Measurements from ENCODE around the gene PEDS1.

PEDS1 gene

GRCh38 chr20:50128520-50128905 is 25.0 kb downstream of the PEDS1 start:
- Mint-ChIP-seq H3K36me3 (ENCODE audit: insufficient read depth) (peaks cover 62% of the 10 kb centered on the region), H3K4me1 (ENCODE audit: low read depth in 2 of 2) (peaks cover 6 to 10% of the 10 kb centered on the region in 2 donors)

GRCh38 chr20:50127587-50128519 is 25.7 kb downstream of the PEDS1 start:
- H3K9me3 Mint-ChIP-seq, result no peaks in the 10 kb centered on the region
- peak overlapping the region; percentile 59 to 62 for H3K27ac Mint-ChIP-seq
- no peaks in the 10 kb centered on the region for H3K27me3 Mint-ChIP-seq
- peaks cover 60% of the 10 kb centered on the region for H3K36me3 Mint-ChIP-seq (ENCODE audit: insufficient read depth)
- ATAC-seq (replicated peaks), result no peak
- H3K4me1 Mint-ChIP-seq (ENCODE audit: low read depth in 2 of 2), result peaks cover 6 to 10% of the 10 kb centered on the region in 2 donors
- DNase-seq, result no peak
- H3K4me3 Mint-ChIP-seq, result no peak overlapping the region

More at GRCh38 chr20:50128520-50128905, 25.0 kb downstream of the PEDS1 start:
- peak overlapping the region in 1 of 2 donors; percentile 59 for H3K27ac Mint-ChIP-seq
- ATAC-seq (replicated peaks), result no peak
- no peaks in the 10 kb centered on the region for H3K27me3 Mint-ChIP-seq
- no peak overlapping the region for H3K4me3 Mint-ChIP-seq
- DNase-seq, result no peak
- H3K9me3 Mint-ChIP-seq, result no peaks in the 10 kb centered on the region

- ATAC-seq (replicated peaks), result no peak
- no peak overlapping the region for H3K27ac Mint-ChIP-seq
Observed at GRCh38 chr20:50126662-50127061, 26.9 kb downstream of the PEDS1 start.

GRCh38 chr20:50125279-50125678 is 28.2 kb downstream of the PEDS1 start:
- Mint-ChIP-seq H3K4me1 (ENCODE audit: low read depth in 2 of 2) (peaks cover 4 to 8% of the 10 kb centered on the region in 2 donors), H3K36me3 (ENCODE audit: insufficient read depth) (peaks cover 58% of the 10 kb centered on the region), H3K9me3 (no peaks in the 10 kb centered on the region), H3K27ac (peak overlapping the region; percentile 7 to 52), H3K27me3 (no peaks in the 10 kb centered on the region), H3K4me3 (no peak overlapping the region)
- ATAC-seq (replicated peaks), result no peak
- no peak for DNase-seq

More at GRCh38 chr20:50126662-50127061, 26.9 kb downstream of the PEDS1 start:
- Mint-ChIP-seq H3K4me3 (no peak overlapping the region), H3K27me3 (no peaks in the 10 kb centered on the region), H3K9me3 (no peaks in the 10 kb centered on the region), H3K4me1 (ENCODE audit: low read depth in 2 of 2) (peaks cover 1 to 5% of the 10 kb centered on the region in 2 donors), H3K36me3 (ENCODE audit: insufficient read depth) (peaks cover 61% of the 10 kb centered on the region)
- DNase-seq, result no peak

- ATAC-seq (replicated peaks) (no peak), DNase-seq (no peak)
- Mint-ChIP-seq H3K4me1 (ENCODE audit: low read depth in 2 of 2) (peaks cover 4 to 8% of the 10 kb centered on the region in 2 donors), H3K9me3 (no peaks in the 10 kb centered on the region), H3K4me3 (no peak overlapping the region), H3K27ac (peak overlapping the region; percentile 7 to 52), H3K27me3 (no peaks in the 10 kb centered on the region), H3K36me3 (ENCODE audit: insufficient read depth) (peaks cover 52% of the 10 kb centered on the region)
Observed at GRCh38 chr20:50124496-50124895, 29.0 kb downstream of the PEDS1 start.

- DNase-seq, result no peak
- Mint-ChIP-seq H3K9me3 (no peaks in the 10 kb centered on the region), H3K27ac (peak overlapping the region in 1 of 2 donors; percentile 16), H3K36me3 (ENCODE audit: insufficient read depth) (peaks cover 49% of the 10 kb centered on the region), H3K27me3 (no peaks in the 10 kb centered on the region), H3K4me1 (ENCODE audit: low read depth in 2 of 2) (peaks cover 4 to 8% of the 10 kb centered on the region in 2 donors), H3K4me3 (no peak overlapping the region)
- ATAC-seq (replicated peaks), result no peak
Observed at GRCh38 chr20:50123418-50123817, 30.1 kb downstream of the PEDS1 start.

- Mint-ChIP-seq H3K27ac (no peak overlapping the region), H3K4me1 (ENCODE audit: low read depth in 2 of 2) (peaks cover 4 to 8% of the 10 kb centered on the region in 2 donors), H3K4me3 (no peak overlapping the region), H3K27me3 (no peaks in the 10 kb centered on the region), H3K36me3 (ENCODE audit: insufficient read depth) (peaks cover 44% of the 10 kb centered on the region), H3K9me3 (no peaks in the 10 kb centered on the region)
- DNase-seq, result no peak
- ATAC-seq (replicated peaks), result no peak
Observed at GRCh38 chr20:50122763-50123162, 30.8 kb downstream of the PEDS1 start.

GRCh38 chr20:50121858-50122271 is 31.7 kb downstream of the PEDS1 start:
- Mint-ChIP-seq H3K36me3 (ENCODE audit: insufficient read depth) (peaks cover 35% of the 10 kb centered on the region), H3K4me1 (ENCODE audit: low read depth in 2 of 2) (peaks cover 4 to 9% of the 10 kb centered on the region in 2 donors), H3K4me3 (no peak overlapping the region), H3K27me3 (no peaks in the 10 kb centered on the region), H3K27ac (peak overlapping the region in 1 of 2 donors; percentile 41), H3K9me3 (no peaks in the 10 kb centered on the region)
- ATAC-seq (replicated peaks) (no peak), DNase-seq (no peak)

- Mint-ChIP-seq H3K4me1 (ENCODE audit: low read depth in 2 of 2) (peaks cover 7 to 9% of the 10 kb centered on the region in 2 donors), H3K27ac (peak overlapping the region in 1 of 2 donors; percentile 41), H3K4me3 (no peak overlapping the region), H3K36me3 (ENCODE audit: insufficient read depth) (peaks cover 33% of the 10 kb centered on the region), H3K9me3 (no peaks in the 10 kb centered on the region), H3K27me3 (no peaks in the 10 kb centered on the region)
- DNase-seq (peak; percentile 49 to 54 (median 49)), ATAC-seq (replicated peaks) (peak; percentile 81)
Observed at GRCh38 chr20:50120935-50121693, 32.4 kb downstream of the PEDS1 start.

- no peak for ATAC-seq (replicated peaks)
- Mint-ChIP-seq H3K27me3 (no peaks in the 10 kb centered on the region), H3K27ac (no peak overlapping the region), H3K9me3 (no peaks in the 10 kb centered on the region), H3K4me1 (ENCODE audit: low read depth in 2 of 2) (peaks cover 24 to 31% of the 10 kb centered on the region in 2 donors), H3K4me3 (no peak overlapping the region), H3K36me3 (ENCODE audit: insufficient read depth) (peaks cover 7% of the 10 kb centered on the region)
- no peak for DNase-seq
Observed at GRCh38 chr20:50118203-50118602, 35.3 kb downstream of the PEDS1 start.

- DNase-seq (no peak), ATAC-seq (replicated peaks) (no peak)
- Mint-ChIP-seq H3K9me3 (no peaks in the 10 kb centered on the region), H3K4me1 (ENCODE audit: low read depth in 2 of 2) (peaks cover 38 to 45% of the 10 kb centered on the region in 2 donors), H3K27ac (peak overlapping the region; percentile 51 to 75), H3K4me3 (peak overlapping the region; percentile 82 to 88), H3K27me3 (no peaks in the 10 kb centered on the region), H3K36me3 (ENCODE audit: insufficient read depth) (peaks cover 10% of the 10 kb centered on the region)
Observed at GRCh38 chr20:50116368-50116999, 37.0 kb downstream of the PEDS1 start.

GRCh38 chr20:50115591-50116367 is 37.7 kb downstream of the PEDS1 start:
- Mint-ChIP-seq H3K36me3 (ENCODE audit: insufficient read depth) (peaks cover 7% of the 10 kb centered on the region), H3K27ac (peak overlapping the region; percentile 51 to 75), H3K27me3 (no peaks in the 10 kb centered on the region), H3K4me1 (ENCODE audit: low read depth in 2 of 2) (peaks cover 42 to 46% of the 10 kb centered on the region in 2 donors), H3K4me3 (peak overlapping the region; percentile 82 to 88), H3K9me3 (no peaks in the 10 kb centered on the region)
- DNase-seq, result peak; percentile 80 to 85 (median 84)
- peak; percentile 78 for ATAC-seq (replicated peaks)
